Activated T-cell treated with anti-CD3 and anti-CD28 coated beads, Interleukin-2, amount 50 U/mL, for 24 hours (primary cell): ENCODE measurements around the gene TMCC1.
A peak's percentile ranks its signal among the peaks of the same experiment; 100 is the strongest.

ENCODE experiments used
- DNase-seq: peaks from one replicate; pipeline ENCODE4 v3.0.0-alpha.2; 2020
- H3K27ac Mint-ChIP-seq: 2 replicates; pipeline ENCODE4 v1.8.0; 2020; ENCODE audit warnings: mild to moderate bottlenecking, mixed read lengths
- H3K27me3 Mint-ChIP-seq: 2 replicates; pipeline ENCODE4 v1.8.0; 2020; ENCODE audit warnings: mixed read lengths
- H3K36me3 Mint-ChIP-seq: 2 replicates; pipeline ENCODE4 v1.8.0; 2020; ENCODE audit warnings: low read depth, mixed read lengths
- H3K4me1 Mint-ChIP-seq: 2 replicates; pipeline ENCODE4 v1.8.0; 2020; ENCODE audit warnings: low read depth, mixed read lengths
- H3K4me3 Mint-ChIP-seq: 2 replicates; pipeline ENCODE4 v1.8.0; 2020; ENCODE audit warnings: mild to moderate bottlenecking, moderate library complexity, mixed read lengths
- H3K9me3 Mint-ChIP-seq: 2 replicates; pipeline ENCODE4 v1.8.0; 2020; ENCODE audit warnings: mixed read lengths

TMCC1 gene

DNA sequence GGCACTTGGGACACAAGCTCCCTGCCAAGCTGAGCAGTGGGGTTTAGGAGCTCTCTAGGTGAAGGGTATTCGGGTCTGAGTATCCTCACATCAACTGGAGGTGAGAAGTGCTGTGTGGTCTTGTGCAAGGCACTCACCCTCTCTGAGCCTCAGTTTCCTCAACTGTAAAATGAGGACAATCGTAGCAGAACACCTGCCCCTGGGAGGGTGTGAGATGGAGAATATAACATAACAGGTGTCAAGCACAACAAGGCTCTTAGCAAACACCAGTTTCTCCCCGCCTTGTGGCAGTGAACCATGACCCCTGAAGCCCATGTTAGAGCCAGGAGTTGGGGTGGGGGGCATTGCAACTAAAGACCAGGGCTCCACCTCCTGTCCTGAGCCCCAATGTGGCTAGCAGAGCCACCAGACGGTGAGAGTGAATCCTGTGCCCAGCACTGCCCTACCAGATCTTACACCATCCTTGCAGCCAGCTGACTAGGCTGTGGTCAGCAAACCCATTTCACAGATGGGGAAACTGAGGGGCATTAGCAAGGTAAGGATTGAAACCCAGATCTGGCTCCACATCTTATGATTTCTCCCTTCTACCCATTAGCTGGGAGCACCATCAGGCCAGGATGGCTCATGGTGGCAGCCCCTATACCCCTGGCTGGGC lies 284.4 kb downstream of the TMCC1 start:
- no peak for DNase-seq
- Mint-ChIP-seq H3K4me3 (no peak overlapping the region), H3K36me3 (no peaks in the 10 kb centered on the region), H3K9me3 (no peaks in the 10 kb centered on the region), H3K27ac (no peak overlapping the region), H3K27me3 (peaks cover 33% of the 10 kb centered on the region), H3K4me1 (peaks cover 18% of the 10 kb centered on the region)

DNA sequence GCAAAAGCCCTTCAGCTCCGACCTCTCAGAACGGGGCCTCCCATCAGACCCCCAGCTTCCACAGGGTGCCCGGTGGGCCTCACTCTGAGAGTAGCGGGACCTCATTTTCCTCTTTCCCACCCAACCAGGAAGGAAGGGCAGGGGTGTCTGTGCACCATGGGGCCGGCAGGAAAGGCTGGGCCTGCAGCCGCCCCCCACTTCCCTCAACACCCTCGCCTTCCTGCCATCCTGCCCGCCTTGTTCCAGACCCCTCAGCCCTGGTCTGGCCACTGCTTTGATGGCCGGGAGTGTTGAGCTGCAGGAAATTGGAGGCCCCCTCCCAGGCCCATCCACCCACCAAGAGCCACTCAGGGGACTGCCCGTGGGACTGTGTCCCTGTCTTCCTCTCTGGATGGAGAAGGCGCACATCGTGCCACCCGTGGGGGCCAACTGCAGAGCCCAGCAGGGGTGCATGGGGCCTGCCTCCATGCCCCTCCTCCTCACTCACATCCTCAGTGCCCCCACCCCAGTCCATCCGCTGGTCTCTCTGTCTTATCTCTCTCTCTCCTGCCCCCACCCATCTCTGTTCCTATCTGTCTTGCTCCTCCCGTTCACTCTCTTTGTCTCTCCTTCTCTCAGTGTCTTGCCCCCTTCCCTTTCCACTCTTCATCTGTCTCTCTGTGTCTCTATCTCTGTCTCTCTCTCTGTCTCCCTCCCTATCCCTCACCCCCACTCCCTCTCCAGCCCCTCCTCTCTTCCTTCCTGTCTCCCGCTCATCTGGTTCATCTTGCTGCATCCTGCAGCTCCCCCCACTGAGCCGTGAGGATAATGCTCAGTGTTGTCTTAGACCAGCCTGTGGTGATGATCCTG lies 285.2 kb downstream of the TMCC1 start:
- Mint-ChIP-seq H3K36me3 (no peaks in the 10 kb centered on the region), H3K27me3 (peaks cover 36% of the 10 kb centered on the region), H3K4me1 (peaks cover 19% of the 10 kb centered on the region), H3K4me3 (no peak overlapping the region), H3K9me3 (no peaks in the 10 kb centered on the region), H3K27ac (no peak overlapping the region)
- DNase-seq, result no peak

DNA sequence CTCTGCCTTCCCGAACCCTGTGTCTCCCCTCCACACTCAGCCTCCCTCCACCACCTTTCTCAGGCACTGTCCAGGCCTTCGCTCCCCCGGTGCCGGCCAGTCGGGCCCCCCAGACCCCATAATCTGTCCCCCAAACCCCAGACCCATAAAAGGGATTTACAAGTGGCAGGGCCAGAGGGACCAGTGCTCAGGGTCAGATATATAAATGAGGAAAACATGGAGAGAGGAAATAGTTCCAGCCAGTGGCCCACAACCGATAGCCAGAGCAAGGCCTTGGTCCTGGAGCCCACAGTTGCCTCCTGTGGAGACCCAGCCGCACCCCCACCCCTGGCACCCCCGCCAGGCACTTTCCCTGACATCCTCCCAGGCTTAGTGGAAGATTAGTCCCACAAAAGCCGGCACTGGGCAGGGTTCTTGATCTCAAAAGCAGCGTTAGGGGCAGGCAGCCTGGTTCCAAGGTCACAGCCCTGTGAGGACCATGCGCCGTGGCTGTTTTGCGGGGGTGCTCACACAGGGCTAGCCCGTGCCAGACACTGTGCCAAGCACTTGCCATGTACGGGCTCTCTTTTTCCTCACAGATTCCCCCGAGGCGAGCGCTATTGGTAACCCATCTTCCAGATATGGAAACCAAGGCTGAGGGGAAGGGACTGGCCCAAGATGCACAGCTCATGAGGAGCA lies 286.0 kb downstream of the TMCC1 start:
- no peaks in the 10 kb centered on the region for H3K36me3 Mint-ChIP-seq
- H3K4me1 Mint-ChIP-seq, result peaks cover 19% of the 10 kb centered on the region
- no peak for DNase-seq
- H3K4me3 Mint-ChIP-seq, result peak overlapping the region; percentile 74
- no peaks in the 10 kb centered on the region for H3K9me3 Mint-ChIP-seq
- peaks cover 36% of the 10 kb centered on the region for H3K27me3 Mint-ChIP-seq
- H3K27ac Mint-ChIP-seq, result no peak overlapping the region

- H3K36me3 Mint-ChIP-seq, result no peaks in the 10 kb centered on the region
- peaks cover 36% of the 10 kb centered on the region for H3K27me3 Mint-ChIP-seq
- peaks cover 19% of the 10 kb centered on the region for H3K4me1 Mint-ChIP-seq
- peak within 1 kb of the TSS; percentile 83 for H3K27ac Mint-ChIP-seq
- peak within 1 kb of the TSS; percentile 77 for H3K4me3 Mint-ChIP-seq
- H3K9me3 Mint-ChIP-seq, result no peaks in the 10 kb centered on the region
- peak; percentile 64 for DNase-seq
Measured at GRCh38 chr3:129606636-129607390, 286.7 kb downstream of the TMCC1 start, which contains the start of gene PLXND1. Gene PLXND1, minus strand, starts transcription at chr3:129606676. Its CDS starts 37 bp downstream, at chr3:129606639.

GRCh38 chr3:129605922-129606635 lies 287.4 kb downstream of the TMCC1 start:
- Mint-ChIP-seq H3K9me3 (no peaks in the 10 kb centered on the region), H3K36me3 (no peaks in the 10 kb centered on the region), H3K27ac (peak overlapping the region; percentile 83), H3K27me3 (peaks cover 36% of the 10 kb centered on the region), H3K4me1 (peaks cover 20% of the 10 kb centered on the region), H3K4me3 (peak overlapping the region; percentile 77)
- peak; percentile 52 for DNase-seq

DNA sequence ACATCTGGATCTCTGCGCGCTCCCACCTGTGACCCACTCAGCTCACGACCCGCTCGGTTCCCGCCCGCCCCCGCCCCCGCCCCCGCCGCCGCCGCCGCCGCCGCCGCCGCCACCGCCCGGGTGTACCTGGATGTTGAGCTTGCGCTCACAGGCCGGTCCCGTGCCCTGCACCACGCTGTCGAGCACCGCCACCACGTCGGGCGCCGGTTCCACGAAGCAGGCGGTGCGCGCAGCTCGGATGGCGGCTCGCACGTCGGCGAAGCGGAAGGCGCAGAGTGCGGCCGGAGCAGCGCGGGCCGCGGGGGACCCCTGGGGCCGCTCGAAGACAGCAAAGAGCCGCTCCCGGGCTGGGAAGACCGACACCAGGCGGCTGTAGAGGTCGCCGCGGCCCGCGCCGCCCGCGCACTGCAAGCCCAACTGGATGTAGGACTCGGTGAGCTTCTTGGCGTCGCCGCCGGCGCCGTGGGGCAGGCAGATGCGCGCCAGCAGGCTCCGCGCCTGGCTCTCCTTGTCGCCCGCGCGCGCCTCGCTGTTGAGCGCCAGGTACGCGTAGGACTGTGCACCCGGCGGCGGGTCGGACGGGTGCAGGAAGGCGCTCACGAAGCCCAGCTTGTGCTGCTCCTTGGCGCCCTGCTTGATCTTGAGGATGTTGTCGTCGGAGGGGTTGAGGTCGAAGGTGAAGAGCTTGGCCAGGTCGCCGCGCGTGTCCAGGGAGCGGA lies 288.1 kb downstream of the TMCC1 start:
- peak; percentile 66 for DNase-seq
- H3K36me3 Mint-ChIP-seq, result no peaks in the 10 kb centered on the region
- H3K4me3 Mint-ChIP-seq, result peak overlapping the region; percentile 77
- no peaks in the 10 kb centered on the region for H3K9me3 Mint-ChIP-seq
- peaks cover 36% of the 10 kb centered on the region for H3K27me3 Mint-ChIP-seq
- peak overlapping the region; percentile 83 for H3K27ac Mint-ChIP-seq
- peaks cover 20% of the 10 kb centered on the region for H3K4me1 Mint-ChIP-seq

- Mint-ChIP-seq H3K36me3 (no peaks in the 10 kb centered on the region), H3K27ac (no peak overlapping the region), H3K4me3 (no peak overlapping the region), H3K4me1 (peaks cover 23% of the 10 kb centered on the region), H3K27me3 (peaks cover 36% of the 10 kb centered on the region), H3K9me3 (no peaks in the 10 kb centered on the region)
- no peak for DNase-seq
Measured at GRCh38 chr3:129604767-129605166, 288.7 kb downstream of the TMCC1 start.

DNA sequence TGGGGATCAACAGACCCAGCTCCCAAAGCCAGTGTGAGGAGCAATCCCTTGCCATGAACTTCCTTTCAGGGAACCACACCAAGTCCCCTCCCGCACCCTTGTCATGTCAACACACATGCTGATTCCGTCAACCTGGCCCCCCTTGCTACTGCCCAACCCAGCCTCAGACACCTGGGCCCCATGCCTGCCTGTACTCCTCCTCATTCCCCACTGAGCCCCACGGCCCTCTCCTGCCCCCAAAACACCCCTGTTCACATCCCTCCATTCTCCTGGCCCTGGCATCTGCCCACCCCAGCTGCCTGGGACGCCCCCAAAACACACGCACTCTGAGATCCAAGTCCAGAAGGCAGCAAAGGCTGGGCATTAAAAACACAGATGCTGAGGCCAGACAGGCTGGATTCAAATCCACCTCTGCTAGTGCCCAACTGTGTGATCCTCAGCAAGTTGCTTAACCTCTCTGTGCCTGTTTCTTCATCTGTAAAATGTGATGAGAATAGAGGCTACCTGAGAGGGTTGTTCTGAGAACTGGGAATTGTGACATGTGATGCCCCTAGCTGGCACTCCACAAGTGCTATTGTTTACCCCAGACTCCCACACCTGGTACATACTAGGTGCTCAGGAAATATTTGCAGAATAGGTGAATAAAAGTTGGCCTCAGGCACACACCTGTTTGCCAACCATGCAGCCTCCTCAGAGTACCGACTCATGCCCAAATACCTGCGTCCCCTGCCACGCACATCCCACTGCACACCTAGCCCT lies 289.3 kb downstream of the TMCC1 start:
- Mint-ChIP-seq H3K36me3 (no peaks in the 10 kb centered on the region), H3K27ac (peak overlapping the region; percentile 22), H3K4me3 (no peak overlapping the region), H3K9me3 (no peaks in the 10 kb centered on the region), H3K27me3 (peaks cover 36% of the 10 kb centered on the region), H3K4me1 (peaks cover 26% of the 10 kb centered on the region)
- no peak for DNase-seq

DNA sequence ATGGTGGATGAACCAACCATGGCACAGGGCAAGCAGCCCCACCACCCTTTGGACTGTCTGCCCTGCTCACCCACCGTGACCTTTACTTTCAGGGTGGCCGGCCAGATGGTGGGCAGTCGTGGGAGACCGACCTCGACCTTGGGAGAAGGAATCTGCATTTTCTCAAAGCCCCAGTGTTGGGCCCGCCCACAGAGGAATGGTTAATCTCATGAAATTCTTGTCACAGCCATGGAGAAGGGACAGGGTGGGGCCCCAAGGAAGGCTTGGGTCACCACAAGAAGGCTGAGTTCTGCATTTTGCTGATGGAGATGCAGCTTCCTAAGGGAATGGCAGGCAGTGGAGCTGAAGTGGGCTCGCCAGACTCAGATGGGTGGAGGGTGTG lies 290.0 kb downstream of the TMCC1 start:
- no peak overlapping the region for H3K27ac Mint-ChIP-seq
- no peaks in the 10 kb centered on the region for H3K9me3 Mint-ChIP-seq
- H3K36me3 Mint-ChIP-seq, result no peaks in the 10 kb centered on the region
- peaks cover 32% of the 10 kb centered on the region for H3K27me3 Mint-ChIP-seq
- H3K4me1 Mint-ChIP-seq, result peaks cover 26% of the 10 kb centered on the region
- DNase-seq, result no peak
- no peak overlapping the region for H3K4me3 Mint-ChIP-seq

- Mint-ChIP-seq H3K4me1 (peaks cover 26% of the 10 kb centered on the region), H3K36me3 (no peaks in the 10 kb centered on the region), H3K4me3 (no peak overlapping the region), H3K27ac (no peak overlapping the region), H3K9me3 (no peaks in the 10 kb centered on the region), H3K27me3 (peaks cover 28% of the 10 kb centered on the region)
- no peak for DNase-seq
Measured at GRCh38 chr3:129602730-129603560, 290.6 kb downstream of the TMCC1 start.

DNA sequence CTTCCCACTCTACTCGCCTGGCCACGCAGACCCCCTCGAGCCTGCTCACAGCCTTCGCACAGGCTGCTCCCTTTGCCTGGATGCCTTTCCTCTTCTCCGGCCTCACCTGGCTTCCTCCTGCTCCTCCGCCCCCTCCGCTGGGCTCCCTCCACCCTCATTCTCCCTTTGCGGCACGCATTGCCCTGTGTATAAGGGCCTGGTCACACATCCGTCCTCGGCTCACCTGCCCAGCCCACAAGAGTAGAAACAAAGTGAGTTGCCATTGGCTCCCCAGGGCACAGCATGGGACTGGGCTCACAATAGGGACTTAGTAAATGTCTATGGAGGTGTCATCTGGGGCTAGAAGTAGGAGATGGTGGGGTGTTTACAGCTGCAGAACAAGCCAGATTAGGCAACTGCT lies 291.2 kb downstream of the TMCC1 start:
- H3K36me3 Mint-ChIP-seq, result no peaks in the 10 kb centered on the region
- no peaks in the 10 kb centered on the region for H3K9me3 Mint-ChIP-seq
- peaks cover 25% of the 10 kb centered on the region for H3K27me3 Mint-ChIP-seq
- no peak for DNase-seq
- peaks cover 25% of the 10 kb centered on the region for H3K4me1 Mint-ChIP-seq
- H3K4me3 Mint-ChIP-seq, result no peak overlapping the region
- H3K27ac Mint-ChIP-seq, result no peak overlapping the region

- no peak overlapping the region for H3K4me3 Mint-ChIP-seq
- peaks cover 20% of the 10 kb centered on the region for H3K27me3 Mint-ChIP-seq
- no peaks in the 10 kb centered on the region for H3K9me3 Mint-ChIP-seq
- H3K4me1 Mint-ChIP-seq, result peaks cover 21% of the 10 kb centered on the region
- no peaks in the 10 kb centered on the region for H3K36me3 Mint-ChIP-seq
- no peak for DNase-seq
- no peak overlapping the region for H3K27ac Mint-ChIP-seq
Measured at GRCh38 chr3:129601713-129602112, 291.8 kb downstream of the TMCC1 start.
